GM12874 (cell line): ENCODE results near the gene TRIM34.
A peak's percentile ranks its signal among the peaks of the same experiment; 100 is the strongest.

Source experiments
- TF ChIP-seq, protein P1 (sequence below): IDR thresholded peaks from 2 replicates; pipeline ENCODE4 v1.5.1; 2011; ENCODE audit warnings: low read depth, mild to moderate bottlenecking, control low read depth, low read length, moderate library complexity; ENCODE audit not compliant: insufficient read depth

The TRIM34 gene

GRCh38 chr11:5596607-5597201 is 28.1 kb upstream of the TRIM34 start, which contains the start of gene TRIM6:
TSS of gene TRIM6 (plus strand) at chr11:5596637. CDS start at chr11:5596898, 261 bp downstream.
- TF ChIP-seq, protein P1, sequence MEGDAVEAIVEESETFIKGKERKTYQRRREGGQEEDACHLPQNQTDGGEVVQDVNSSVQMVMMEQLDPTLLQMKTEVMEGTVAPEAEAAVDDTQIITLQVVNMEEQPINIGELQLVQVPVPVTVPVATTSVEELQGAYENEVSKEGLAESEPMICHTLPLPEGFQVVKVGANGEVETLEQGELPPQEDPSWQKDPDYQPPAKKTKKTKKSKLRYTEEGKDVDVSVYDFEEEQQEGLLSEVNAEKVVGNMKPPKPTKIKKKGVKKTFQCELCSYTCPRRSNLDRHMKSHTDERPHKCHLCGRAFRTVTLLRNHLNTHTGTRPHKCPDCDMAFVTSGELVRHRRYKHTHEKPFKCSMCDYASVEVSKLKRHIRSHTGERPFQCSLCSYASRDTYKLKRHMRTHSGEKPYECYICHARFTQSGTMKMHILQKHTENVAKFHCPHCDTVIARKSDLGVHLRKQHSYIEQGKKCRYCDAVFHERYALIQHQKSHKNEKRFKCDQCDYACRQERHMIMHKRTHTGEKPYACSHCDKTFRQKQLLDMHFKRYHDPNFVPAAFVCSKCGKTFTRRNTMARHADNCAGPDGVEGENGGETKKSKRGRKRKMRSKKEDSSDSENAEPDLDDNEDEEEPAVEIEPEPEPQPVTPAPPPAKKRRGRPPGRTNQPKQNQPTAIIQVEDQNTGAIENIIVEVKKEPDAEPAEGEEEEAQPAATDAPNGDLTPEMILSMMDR = no peak

GRCh38 chr11:5597953-5598352 is 26.8 kb upstream of the TRIM34 start:
- TF ChIP-seq, protein P1 = no peak

- TF ChIP-seq, protein P1 = peak; percentile 86
Measured at GRCh38 chr11:5600374-5600851, 24.4 kb upstream of the TRIM34 start.

GRCh38 chr11:5603326-5603725 is 21.5 kb upstream of the TRIM34 start:
- TF ChIP-seq, protein P1 = no peak

- TF ChIP-seq, protein P1 = no peak
Measured at GRCh38 chr11:5604896-5605295, 19.9 kb upstream of the TRIM34 start.

GRCh38 chr11:5605849-5606248 is 19.0 kb upstream of the TRIM34 start:
- TF ChIP-seq, protein P1 = no peak

- TF ChIP-seq, protein P1 = no peak
Measured at GRCh38 chr11:5608808-5609207, 16.0 kb upstream of the TRIM34 start.
